Common myeloid progenitor, CD34-positive (primary cell): Measurements from ENCODE around the gene FIBP.

Source experiments
- CTCF ChIA-PET: fragments of 350-600 bp; sonication (Branson Sonifier 250); formaldehyde crosslinking; loops from one replicate; lab custom pipeline; 2021; ENCODE audit warnings: antibody characterized with exemption; lab: Charles Lee
- POLR2A ChIA-PET: fragments of 350-600 bp; sonication (Branson Sonifier 250); formaldehyde crosslinking; loops from one replicate; lab custom pipeline; 2021; ENCODE audit warnings: antibody characterized with exemption; lab: Charles Lee
- DNase-seq, 3 donors: peaks; one replicate each; pipeline versions ENCODE4 v3.0.0 to v3.0.0-alpha.2; 2013
- H3K27ac ChIP-seq, 2 experiments: 1 replicate in 1 of 2; 2 replicates in 1 of 2; pipeline ENCODE4 v1.7.0; 2013; ENCODE audit warnings: inconsistent platforms in 2 of 2, low read length in 2 of 2, mild to moderate bottlenecking in 2 of 2, low read depth in 1 of 2, moderate library complexity in 1 of 2; ENCODE audit not compliant: severe bottlenecking in 2 of 2, insufficient read depth in 1 of 2, poor library complexity in 1 of 2
- H3K27me3 ChIP-seq, 5 experiments: replicated peaks in 2 of 5; 1 replicate in 3 of 5; 2 replicates in 2 of 5; pipeline versions ENCODE4 v1.6.1 to v1.7.0; 2013; ENCODE audit warnings: low read length in 4 of 5, mild to moderate bottlenecking in 2 of 5, moderate library complexity in 2 of 5, inconsistent platforms in 1 of 5; ENCODE audit not compliant: insufficient read depth in 5 of 5, control insufficient read depth in 4 of 5
- H3K36me3 ChIP-seq, 4 experiments: 1 replicate in 2 of 4; 2 replicates in 2 of 4; pipeline versions ENCODE4 v1.6.1 to v1.7.0; 2013; ENCODE audit warnings: low read length in 3 of 4, control low read depth in 1 of 4, mild to moderate bottlenecking in 1 of 4; ENCODE audit not compliant: control insufficient read depth in 4 of 4, insufficient read depth in 4 of 4
- H3K4me1 ChIP-seq, 4 experiments: 1 replicate in 3 of 4; 2 replicates in 1 of 4; pipeline versions ENCODE4 v1.6.1 to v1.7.1; 2013; ENCODE audit warnings: low read length in 3 of 4, mild to moderate bottlenecking in 3 of 4, control low read depth in 1 of 4, inconsistent platforms in 1 of 4, moderate library complexity in 1 of 4; ENCODE audit not compliant: control insufficient read depth in 4 of 4, insufficient read depth in 4 of 4; ENCODE audit errors: control extremely low read depth in 1 of 4
- H3K4me3 ChIP-seq, 7 experiments: 1 replicate in 4 of 7; 2 replicates in 3 of 7; pipeline versions ENCODE4 v1.5.1 to v1.7.0; 2013; ENCODE audit warnings: mild to moderate bottlenecking in 7 of 7, low read length in 6 of 7, moderate library complexity in 6 of 7, inconsistent platforms in 2 of 7, low read depth in 2 of 7, control low read depth in 1 of 7; ENCODE audit not compliant: insufficient read depth in 4 of 7, control insufficient read depth in 1 of 7; ENCODE audit errors: extremely low read depth in 1 of 7
- H3K9me3 ChIP-seq, 5 experiments: 1 replicate in 4 of 5; 2 replicates in 1 of 5; pipeline versions ENCODE4 v1.6.1 to v1.7.1; 2013; ENCODE audit warnings: low read length in 4 of 5, mild to moderate bottlenecking in 2 of 5, inconsistent platforms in 1 of 5, low read depth in 1 of 5, moderate library complexity in 1 of 5; ENCODE audit not compliant: control insufficient read depth in 4 of 5, insufficient read depth in 2 of 5; ENCODE audit errors: control extremely low read depth in 1 of 5
- WGBS: methylation state at CpG from one replicate; pipeline ENCODE4 v1.1.5; 2013; ENCODE audit not compliant: insufficient coverage; 5-methylcytosine and 5-hydroxymethylcytosine counted together

The FIBP gene

GRCh38 chr11:65844231-65844872 is 43.9 kb downstream of the FIBP start:
- ChIA-PET CTCF (interaction anchor here (0.6 to 2.7 kb wide), 3 partner anchors 8 to 35 kb away, joined by 3 to 9 read pairs (median 4); partner anchors contain the start of gene SNX32), POLR2A (interaction anchor here (0.7 kb wide), 1 partner anchor 65 kb away, joined by 5 read pairs; no protein-coding TSS in a partner anchor)
- Histone ChIP-seq H3K4me1 (no peaks in the 10 kb centered on the region), H3K9me3 (no peaks in the 10 kb centered on the region), H3K4me3 (no peak overlapping the region), H3K27ac (no peak overlapping the region), H3K36me3 (no peaks in the 10 kb centered on the region), H3K27me3 (no peaks in the 10 kb centered on the region)
- DNase-seq = no peak
- 84% methylated on average over 4 of the region's 10 CpGs for WGBS

DNA sequence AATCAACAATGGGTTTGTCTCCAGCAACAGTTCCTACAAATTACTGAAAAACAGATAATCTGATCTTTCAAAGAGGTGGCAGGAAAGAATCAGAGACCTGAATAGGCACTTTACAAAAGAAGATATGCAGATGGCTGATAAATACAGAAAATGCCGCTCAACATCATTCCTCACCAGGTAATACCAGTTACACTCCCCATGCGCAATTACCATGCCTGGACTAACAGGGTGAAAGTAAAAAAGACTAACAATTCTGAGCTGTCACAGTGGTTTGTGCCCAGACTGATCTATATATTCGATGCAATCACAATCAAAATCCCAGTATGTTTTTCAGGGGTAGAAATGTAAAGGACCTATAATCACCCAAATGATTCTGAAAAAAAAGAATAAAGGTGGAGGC is 44.5 kb downstream of the FIBP start:
- ChIA-PET CTCF (interaction anchor here (1.1 to 2.7 kb wide), 2 partner anchors 9 to 11 kb away, joined by 4 to 9 read pairs; partner anchors contain the start of gene SNX32), POLR2A (no interaction called here)
- H3K4me3 ChIP-seq = no peak overlapping the region
- no peaks in the 10 kb centered on the region for H3K4me1 ChIP-seq
- WGBS = 100% methylated on average over 1 of the region's 3 CpGs
- no peak overlapping the region for H3K27ac ChIP-seq
- H3K36me3 ChIP-seq = no peaks in the 10 kb centered on the region
- H3K27me3 ChIP-seq = no peaks in the 10 kb centered on the region
- H3K9me3 ChIP-seq = no peaks in the 10 kb centered on the region
- no peak for DNase-seq

GRCh38 chr11:65842144-65842543 is 46.1 kb downstream of the FIBP start:
- ChIA-PET CTCF (interaction anchor here (0.8 to 2.7 kb wide), 2 partner anchors 9 to 10 kb away, joined by 3 to 9 read pairs; partner anchors contain the start of gene SNX32), POLR2A (no interaction called here)
- DNase-seq = no peak
- Histone ChIP-seq H3K36me3 (no peaks in the 10 kb centered on the region), H3K4me3 (no peak overlapping the region), H3K4me1 (no peaks in the 10 kb centered on the region), H3K27me3 (no peaks in the 10 kb centered on the region), H3K9me3 (peaks cover 0 to 4% (median 0%) of the 10 kb centered on the region in 5 experiments), H3K27ac (no peak overlapping the region)
- WGBS = 100% methylated on average over 4 of the region's 4 CpGs

DNA sequence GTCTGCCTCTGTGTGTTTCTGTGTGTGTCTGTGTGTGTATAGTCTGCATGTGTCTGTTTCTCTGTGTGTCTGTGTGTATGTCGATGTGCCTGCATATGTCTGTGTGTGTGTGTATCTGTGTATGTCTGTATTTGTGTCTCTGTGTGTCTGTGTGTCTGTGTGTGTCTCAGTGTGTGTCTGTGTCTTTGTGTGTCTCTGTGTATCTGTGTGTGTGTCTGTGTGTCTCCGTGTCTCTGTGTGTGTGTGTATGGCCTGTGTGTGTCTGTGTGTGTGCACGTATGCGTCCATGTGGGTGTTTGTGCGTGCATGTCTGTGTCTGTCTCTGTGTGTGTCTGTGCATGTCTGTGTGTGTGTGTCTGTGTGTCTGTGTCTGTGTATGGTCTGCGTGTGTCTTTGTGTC is 54.1 kb downstream of the FIBP start:
- peaks cover 5 to 21% (median 20%) of the 10 kb centered on the region in 4 experiments for H3K4me1 ChIP-seq
- H3K4me3 ChIP-seq = peak overlapping the region; percentile 33 to 87 (median 74)
- peaks cover 0 to 4% (median 0%) of the 10 kb centered on the region in 5 experiments for H3K9me3 ChIP-seq
- CTCF ChIA-PET = interaction anchor here (1.6 to 2.6 kb wide), 3 partner anchors 9 to 25 kb away, joined by 5 to 13 read pairs (median 9); partner anchors contain the start of gene MUS81
- no peak for DNase-seq
- H3K27ac ChIP-seq = no peak overlapping the region
- no peaks in the 10 kb centered on the region for H3K36me3 ChIP-seq
- H3K27me3 ChIP-seq = peaks cover 0 to 2% (median 0%) of the 10 kb centered on the region in 5 experiments
- POLR2A ChIA-PET = interaction anchor here (1.8 kb wide), 1 partner anchor 24 kb away, joined by 6 read pairs; the partner anchor contains the start of gene CFL1
- WGBS = 10% methylated on average over 2 of the region's 6 CpGs
